Stomach (tissue), 4 donors: ENCODE data around the gene GTF2IRD1.
"Not testable (repeated sequence)": the region's sequence is repeated elsewhere in the genome, so short reads cannot be mapped to it uniquely, and the experiment has no call there.

Experiments used
- CTCF ChIP-seq, 7 experiments: fragments of 450-650 bp in 4 of 7; fragments of 200-600 bp in 3 of 7; sonication (generic) in 3 of 7; IDR thresholded peaks; one replicate each; pipeline ENCODE4 v1.5.1; 2016 to 2019; ENCODE audit warnings: antibody characterized with exemption in 7 of 7, control low read depth in 2 of 7, mild to moderate bottlenecking in 1 of 7
- POLR2AphosphoS5 ChIP-seq, 3 donors: sonication (generic); formaldehyde crosslinking; IDR thresholded peaks; one replicate each; pipeline ENCODE4 v1.6.1; 2016; ENCODE audit warnings: antibody characterized with exemption in 3 of 3

- TF ChIP-seq CTCF, POLR2AphosphoS5 (IDR thresholded peaks at IDR 0.05): not testable (repeated sequence)
These were observed 88.2 kb downstream of the GTF2IRD1 start for GRCh38 chr7:74541937-74542336.
